Hematopoietic multipotent progenitor cell treated with erythropoietin and hydrocortisone succinate and interleukin-3 and kit ligand, for 4 days (in vitro differentiated cells): ENCODE data around the gene ETNPPL.

Experiments
- DNase-seq: peaks from one replicate; pipeline ENCODE4 v3.0.0-alpha.2; 2015

The ETNPPL gene

GRCh38 chr4:108694423-108694822 is 68.4 kb downstream of the ETNPPL start:
- DNase-seq = no peak

GRCh38 chr4:108693819-108694218 is 69.0 kb downstream of the ETNPPL start:
- DNase-seq = no peak

GRCh38 chr4:108693211-108693610 is 69.6 kb downstream of the ETNPPL start:
- no peak for DNase-seq
